ENCODE results near the gene SMPD1.

- TF ChIP-seq, protein P1, sequence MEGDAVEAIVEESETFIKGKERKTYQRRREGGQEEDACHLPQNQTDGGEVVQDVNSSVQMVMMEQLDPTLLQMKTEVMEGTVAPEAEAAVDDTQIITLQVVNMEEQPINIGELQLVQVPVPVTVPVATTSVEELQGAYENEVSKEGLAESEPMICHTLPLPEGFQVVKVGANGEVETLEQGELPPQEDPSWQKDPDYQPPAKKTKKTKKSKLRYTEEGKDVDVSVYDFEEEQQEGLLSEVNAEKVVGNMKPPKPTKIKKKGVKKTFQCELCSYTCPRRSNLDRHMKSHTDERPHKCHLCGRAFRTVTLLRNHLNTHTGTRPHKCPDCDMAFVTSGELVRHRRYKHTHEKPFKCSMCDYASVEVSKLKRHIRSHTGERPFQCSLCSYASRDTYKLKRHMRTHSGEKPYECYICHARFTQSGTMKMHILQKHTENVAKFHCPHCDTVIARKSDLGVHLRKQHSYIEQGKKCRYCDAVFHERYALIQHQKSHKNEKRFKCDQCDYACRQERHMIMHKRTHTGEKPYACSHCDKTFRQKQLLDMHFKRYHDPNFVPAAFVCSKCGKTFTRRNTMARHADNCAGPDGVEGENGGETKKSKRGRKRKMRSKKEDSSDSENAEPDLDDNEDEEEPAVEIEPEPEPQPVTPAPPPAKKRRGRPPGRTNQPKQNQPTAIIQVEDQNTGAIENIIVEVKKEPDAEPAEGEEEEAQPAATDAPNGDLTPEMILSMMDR (IDR thresholded peaks at IDR 0.05) = no peak
- no peak for TF ChIP-seq ZFX (IDR thresholded peaks at IDR 0.05; ENCODE audit: borderline replicate concordance)
Observed at GRCh38 chr11:6351782-6352382, 38.4 kb upstream of the SMPD1 start.
